Ectodermal cell (in vitro differentiated cells): ENCODE results near the gene TMEM269.
A peak's percentile ranks its signal among the peaks of the same experiment; 100 is the strongest.

Experiments
- H3K27ac ChIP-seq: 2 replicates; pipeline ENCODE4 v1.7.0; 2013; ENCODE audit warnings: mild to moderate bottlenecking, low read depth, low read length; ENCODE audit not compliant: insufficient read depth, poor library complexity, severe bottlenecking
- H3K27me3 ChIP-seq: 2 replicates; pipeline ENCODE4 v1.7.0; 2013; ENCODE audit warnings: mild to moderate bottlenecking, low read length; ENCODE audit not compliant: insufficient read depth, control insufficient read depth, poor library complexity, severe bottlenecking
- H3K36me3 ChIP-seq: one replicate; pipeline ENCODE4 v1.7.0; 2013; ENCODE audit warnings: low read length; ENCODE audit not compliant: control insufficient read depth, insufficient read depth
- H3K4me1 ChIP-seq: one replicate; pipeline ENCODE4 v1.7.0; 2013; ENCODE audit warnings: low read length; ENCODE audit not compliant: control insufficient read depth, insufficient read depth
- H3K4me3 ChIP-seq: 2 replicates; pipeline ENCODE4 v1.7.0; 2013; ENCODE audit warnings: low read depth, low read length, control low read depth; ENCODE audit not compliant: insufficient read depth
- H3K9me3 ChIP-seq: 2 replicates; pipeline ENCODE4 v1.7.0; 2013; ENCODE audit warnings: mild to moderate bottlenecking, low read length, moderate library complexity; ENCODE audit not compliant: control insufficient read depth
- WGBS, 2 experiments: methylation state at CpG; one replicate each; pipeline ENCODE4 v1.1.7; 2013; ENCODE audit warnings: missing lambda C conversion rate in 2 of 2; 5-methylcytosine and 5-hydroxymethylcytosine counted together

The TMEM269 gene

GRCh38 chr1:42847721-42848460 is 63.1 kb downstream of the TMEM269 start:
- peaks cover 32% of the 10 kb centered on the region for H3K36me3 ChIP-seq
- WGBS, 2 experiments: 74% methylated on average over 6 of the region's 6 CpGs
- peak overlapping the region; percentile 94 for H3K4me3 ChIP-seq
- peaks cover 11% of the 10 kb centered on the region for H3K4me1 ChIP-seq
- no peaks in the 10 kb centered on the region for H3K27me3 ChIP-seq
- H3K9me3 ChIP-seq: no peaks in the 10 kb centered on the region
- H3K27ac ChIP-seq: no peak overlapping the region

- Histone ChIP-seq H3K4me1 (peaks cover 11% of the 10 kb centered on the region), H3K27me3 (no peaks in the 10 kb centered on the region), H3K9me3 (no peaks in the 10 kb centered on the region), H3K27ac (no peak overlapping the region), H3K4me3 (no peak overlapping the region), H3K36me3 (peaks cover 34% of the 10 kb centered on the region)
- WGBS, 2 experiments: 87 to 95% methylated on average over 2 of the region's 2 CpGs
Measured at GRCh38 chr1:42848823-42849537, 64.2 kb downstream of the TMEM269 start.

GRCh38 chr1:42849944-42850343 is 65.2 kb downstream of the TMEM269 start:
- Histone ChIP-seq H3K9me3 (no peaks in the 10 kb centered on the region), H3K27ac (no peak overlapping the region), H3K4me1 (peaks cover 11% of the 10 kb centered on the region), H3K36me3 (peaks cover 34% of the 10 kb centered on the region), H3K4me3 (no peak overlapping the region), H3K27me3 (no peaks in the 10 kb centered on the region)
- 88 to 96% methylated on average over 5 of the region's 5 CpGs for WGBS, 2 experiments
